Measurements from ENCODE around the gene PDSS2. TPM values are rescaled to one million over a fixed set of nuclear protein-coding genes. Genes with fewer than 3 reads are reported as not detected.

The PDSS2 gene
- total and polyA plus RNA-seq, 2 of the 4 experiments (the other 2 are of a cell fraction) = 8.6 to 9.2 TPM

- intact Hi-C loops (cut with micrococcal nuclease) (no loop called here), in situ Hi-C loops (cut with MboI; ENCODE audit: low sequenced_read_pairs) (no loop called here)
Measured at GRCh38 chr6:107344383-107344782, 115.0 kb downstream of the PDSS2 start.

More at GRCh38 chr6:107344383-107344782, 115.0 kb downstream of the PDSS2 start:
- no peak overlapping the region for H3K27ac ChIP-seq (ENCODE audit: insufficient read depth, low read length)
- no peaks in the 10 kb centered on the region for H3K27me3 ChIP-seq (ENCODE audit: control insufficient read depth, insufficient read depth, low read length)
- H3K9me1 ChIP-seq (ENCODE audit: insufficient read depth, low read length) = 0 out of 2 replicates have a peak, but pooled peaks cover 3% of the 10 kb centered on the region
- no peak overlapping the region for H2AK5ac ChIP-seq (ENCODE audit: low read depth, low read length)
- H3K56ac ChIP-seq (ENCODE audit: extremely low read depth, insufficient read depth, low read length) = no peak overlapping the region
- H2AFZ ChIP-seq (replicated peaks; ENCODE audit: low read length, poor library complexity) = no peak overlapping the region
- H3K4me1 ChIP-seq (ENCODE audit: control insufficient read depth, insufficient read depth, low read length) = peaks cover 4% of the 10 kb centered on the region
- H3K4me2 ChIP-seq (ENCODE audit: low read depth, low read length) = no peak overlapping the region
- no peak overlapping the region for H3K23ac ChIP-seq (ENCODE audit: low read depth, low read length)
- H2AK9ac ChIP-seq (replicated peaks; ENCODE audit: low read depth, low read length, poor library complexity) = no peak overlapping the region
- ChIA-PET POLR2A (ENCODE audit: unreplicated experiment) (no interaction called here), CTCF (no interaction called here)
- dilution Hi-C loops (cut with HindIII; ENCODE audit: low sequenced_read_pairs, unreplicated experiment) = no loop called here
- H2BK5ac ChIP-seq (ENCODE audit: low read depth, low read length, poor library complexity, severe bottlenecking) = no peak overlapping the region
- DNase-seq = no peak
- H4K8ac ChIP-seq (ENCODE audit: low read depth in 2 of 2, low read length in 2 of 2) = no peak overlapping the region
- no peak overlapping the region for H4K5ac ChIP-seq (ENCODE audit: low read depth, low read length)
- no TSS peak for BruUV-seq (replicated peaks)
- no peak overlapping the region for H3K9ac ChIP-seq (ENCODE audit: low read depth, low read length)
- no peaks in the 10 kb centered on the region for H3K36me3 ChIP-seq (ENCODE audit: control insufficient read depth, insufficient read depth, low read length)
- H2BK20ac ChIP-seq (ENCODE audit: low read depth, low read length) = no peak overlapping the region
- H4K91ac ChIP-seq (ENCODE audit: insufficient read depth, low read depth, low read length) = no peak overlapping the region
- no peak overlapping the region for H3K4ac ChIP-seq (ENCODE audit: low read depth, low read length)
- no peak overlapping the region for H2BK120ac ChIP-seq (ENCODE audit: low read depth, low read length)
- H3K4me3 ChIP-seq (ENCODE audit: insufficient read depth, low read depth, low read length) = no peak overlapping the region
- no peaks in the 10 kb centered on the region for H4K20me1 ChIP-seq (ENCODE audit: insufficient read depth, low read length)
- no peaks in the 10 kb centered on the region for H3K9me3 ChIP-seq (ENCODE audit: control insufficient read depth, insufficient read depth, low read length)
- H3K14ac ChIP-seq (replicated peaks; ENCODE audit: low read depth, low read length) = no peak overlapping the region
- no CpG with 5 or more reads among the region's 2 CpGs for WGBS, 2 experiments (ENCODE audit: extremely low coverage in 2 of 2, insufficient read length in 1 of 2)
- no peak for ATAC-seq (ENCODE audit: low read depth)
- no peak overlapping the region for H2BK15ac ChIP-seq (ENCODE audit: low read depth, low read length)
- H3K79me1 ChIP-seq (ENCODE audit: low read depth in 1 of 2, low read length in 2 of 2) = no peaks in the 10 kb centered on the region; a peak in 1 of 4 replicates
- no peak for TF ChIP-seq RCOR1 (IDR thresholded peaks at IDR 0.05; ENCODE audit: insufficient replicate concordance, low read length)
- no peak for TF ChIP-seq MAZ (IDR thresholded peaks at IDR 0.05; ENCODE audit: borderline replicate concordance, low read depth, low read length)
- TF ChIP-seq, protein P1, sequence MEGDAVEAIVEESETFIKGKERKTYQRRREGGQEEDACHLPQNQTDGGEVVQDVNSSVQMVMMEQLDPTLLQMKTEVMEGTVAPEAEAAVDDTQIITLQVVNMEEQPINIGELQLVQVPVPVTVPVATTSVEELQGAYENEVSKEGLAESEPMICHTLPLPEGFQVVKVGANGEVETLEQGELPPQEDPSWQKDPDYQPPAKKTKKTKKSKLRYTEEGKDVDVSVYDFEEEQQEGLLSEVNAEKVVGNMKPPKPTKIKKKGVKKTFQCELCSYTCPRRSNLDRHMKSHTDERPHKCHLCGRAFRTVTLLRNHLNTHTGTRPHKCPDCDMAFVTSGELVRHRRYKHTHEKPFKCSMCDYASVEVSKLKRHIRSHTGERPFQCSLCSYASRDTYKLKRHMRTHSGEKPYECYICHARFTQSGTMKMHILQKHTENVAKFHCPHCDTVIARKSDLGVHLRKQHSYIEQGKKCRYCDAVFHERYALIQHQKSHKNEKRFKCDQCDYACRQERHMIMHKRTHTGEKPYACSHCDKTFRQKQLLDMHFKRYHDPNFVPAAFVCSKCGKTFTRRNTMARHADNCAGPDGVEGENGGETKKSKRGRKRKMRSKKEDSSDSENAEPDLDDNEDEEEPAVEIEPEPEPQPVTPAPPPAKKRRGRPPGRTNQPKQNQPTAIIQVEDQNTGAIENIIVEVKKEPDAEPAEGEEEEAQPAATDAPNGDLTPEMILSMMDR (conservative IDR thresholded peaks at IDR 0.05; ENCODE audit: low read depth, low read length) = no peak
- no peak overlapping the region for H3K18ac ChIP-seq (ENCODE audit: low read depth, low read length)

Measured in IMR-90 (cell line).